ENCODE data around the gene INTU.

- TF ChIP-seq CTCF (IDR thresholded peaks at IDR 0.05; ENCODE audit: low read length) (no peak), EZH2 (optimal IDR thresholded peaks at IDR 0.05; ENCODE audit: low read depth, low read length) (no peak)
Observed at GRCh38 chr4:127698789-127699200, 66.0 kb downstream of the INTU start.
